Mucosa of descending colon (tissue), 3 donors: ENCODE measurements around the gene GANAB. TPM values are rescaled to one million over a fixed set of nuclear protein-coding genes. Genes with fewer than 3 reads are reported as not detected.
A peak's percentile ranks its signal among the peaks of the same experiment; 100 is the strongest.

ENCODE experiments used
- ATAC-seq: fragments of 200-7000 bp; cut with Tn5 transposase; one replicate; pipeline ENCODE4 v1.9.1; 2020; ENCODE audit warnings: mild to moderate bottlenecking, moderate library complexity
- DNase-seq, 3 donors: peaks; one replicate each; pipeline ENCODE4 v3.0.0-alpha.2; 2020
- H3K36me3 ChIP-seq: fragments of 200-600 bp; one replicate; pipeline ENCODE4 v1.8.0; 2021; ENCODE audit warnings: low read depth, mild to moderate bottlenecking
- H3K4me1 ChIP-seq: fragments of 200-600 bp; one replicate; pipeline ENCODE4 v1.8.0; 2021; ENCODE audit warnings: low read depth, mild to moderate bottlenecking
- H3K4me3 ChIP-seq: fragments of 200-600 bp; one replicate; pipeline ENCODE4 v1.8.0; 2021; ENCODE audit warnings: mild to moderate bottlenecking
- H3K9me3 ChIP-seq: fragments of 200-600 bp; one replicate; pipeline ENCODE4 v1.8.0; 2021; ENCODE audit warnings: mild to moderate bottlenecking
- CTCF ChIP-seq: fragments of 200-600 bp; IDR thresholded peaks from one replicate; pipeline ENCODE4 v1.8.0; 2022; ENCODE audit warnings: antibody characterized with exemption, mild to moderate bottlenecking
- intact Hi-C, 2 donors: fragments of 100-400 bp; cut with DNase I in 1 of 2; cut with micrococcal nuclease in 1 of 2; formaldehyde crosslinking; loops; one replicate each; pipeline versions ENCODE4 v1.11.0 to v1.11.1; 2022; cut with DNase I, micrococcal nuclease
- total RNA-seq, 3 donors: library from RNA; stranded (reverse); fragmentation: NEBNext Ultra II Directional in 2 of 3; extraction: Animal tissue kit (Norgen Biotek cat#: 25700) in 2 of 3; gene quantifications; one replicate each; pipeline versions ENCODE4 v1.2.1 to v1.2.4, GENCODE V29; 2021 to 2023
- donor health status: DM: no; HTN: no; CAD: no; lungs with moderate emphysema.
- donor health status: DM: no; HTN: no; CAD: no.
- donor health status: DM: no; HTN: yes; CAD: no.

Gene GANAB
- total RNA-seq, 3 donors from 2014 or later = 202 to 232 (median 223) TPM

GRCh38 chr11:62671236-62671607 is 24.8 kb upstream of the GANAB start:
- intact Hi-C loops = no loop called here
- ATAC-seq (peak; percentile 26), DNase-seq (no peak)
- Histone ChIP-seq H3K36me3 (no peaks in the 10 kb centered on the region), H3K4me3 (peak overlapping the region; percentile 77), H3K9me3 (no peaks in the 10 kb centered on the region), H3K4me1 (peaks cover 37% of the 10 kb centered on the region)
- TF ChIP-seq CTCF = no peak

GRCh38 chr11:62669420-62670161 is 23.2 kb upstream of the GANAB start:
- intact Hi-C loops = no loop called here

GRCh38 chr11:62667460-62667859 is 21.0 kb upstream of the GANAB start:
- H3K9me3 ChIP-seq = no peaks in the 10 kb centered on the region
- H3K4me1 ChIP-seq = peaks cover 36% of the 10 kb centered on the region
- DNase-seq (no peak), ATAC-seq (no peak)
- intact Hi-C loops = no loop called here
- H3K36me3 ChIP-seq = no peaks in the 10 kb centered on the region
- no peak for TF ChIP-seq CTCF
- H3K4me3 ChIP-seq = no peak overlapping the region

More at GRCh38 chr11:62669420-62670161, 23.2 kb upstream of the GANAB start:
- no peaks in the 10 kb centered on the region for H3K36me3 ChIP-seq
- peak; percentile 25 for ATAC-seq
- H3K9me3 ChIP-seq = no peaks in the 10 kb centered on the region
- TF ChIP-seq CTCF = no peak
- DNase-seq = peak; percentile 55 to 60 (median 55)
- no peak overlapping the region for H3K4me3 ChIP-seq
- H3K4me1 ChIP-seq = peaks cover 39% of the 10 kb centered on the region

- DNase-seq (no peak), ATAC-seq (no peak)
- H3K9me3 ChIP-seq = no peaks in the 10 kb centered on the region
- intact Hi-C loops = no loop called here
- no peaks in the 10 kb centered on the region for H3K36me3 ChIP-seq
- H3K4me1 ChIP-seq = peaks cover 35% of the 10 kb centered on the region
- no peak for TF ChIP-seq CTCF
- H3K4me3 ChIP-seq = peak overlapping the region; percentile 56
Observed at GRCh38 chr11:62666259-62666926, 20.0 kb upstream of the GANAB start.

GRCh38 chr11:62665599-62666258 is 19.3 kb upstream of the GANAB start:
- Histone ChIP-seq H3K9me3 (no peaks in the 10 kb centered on the region), H3K4me1 (peaks cover 32% of the 10 kb centered on the region), H3K4me3 (peak overlapping the region; percentile 56), H3K36me3 (no peaks in the 10 kb centered on the region)
- DNase-seq (peak; percentile 63 to 81 (median 74)), ATAC-seq (peak; percentile 53)
- intact Hi-C loops = no loop called here
- TF ChIP-seq CTCF = no peak
